ENCODE results near the gene DST. TPM values are rescaled to one million over a fixed set of nuclear protein-coding genes. Genes with fewer than 3 reads are reported as not detected.

Gene DST
- total RNA-seq, 1 experiment from 2014 or later: 91.9 TPM

DNA sequence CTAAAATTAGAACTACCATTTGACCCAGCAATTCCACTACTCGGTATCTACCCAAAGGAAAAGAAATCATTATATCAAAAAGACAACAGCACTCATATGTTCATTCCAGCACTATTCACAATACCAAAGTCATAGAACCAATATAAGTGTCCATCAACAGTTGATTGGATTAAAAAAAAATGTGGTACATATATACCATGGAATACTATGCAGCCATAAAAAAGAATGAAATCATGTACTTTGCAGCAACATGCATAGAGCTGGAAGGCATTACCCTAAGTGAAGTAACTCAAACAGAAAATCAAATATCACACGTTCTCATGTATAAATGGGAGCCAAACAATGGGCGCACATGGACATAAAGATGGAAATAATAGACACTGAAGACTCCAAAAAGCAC lies 163.3 kb downstream of the DST start:
- no CpG with 5 or more reads among the region's 3 CpGs for WGBS (ENCODE audit: extremely low coverage, insufficient read length, low lambda C conversion rate)
- Histone ChIP-seq H4K8ac (replicated peaks; ENCODE audit: insufficient read length, low read depth, low read length) (no peak overlapping the region), H3K23me2 (ENCODE audit: insufficient read length, low read depth, low read length, poor library complexity, severe bottlenecking) (no peaks in the 10 kb centered on the region), H3K79me2 (ENCODE audit: insufficient read depth, low read length) (no peaks in the 10 kb centered on the region), H2AK5ac (ENCODE audit: insufficient read length, low read length) (no peak overlapping the region), H2BK120ac (ENCODE audit: low read depth, low read length, poor library complexity, severe bottlenecking) (no peak overlapping the region), H3K27ac (ENCODE audit: insufficient read length, low read depth, low read length) (no peak overlapping the region), H2BK15ac (ENCODE audit: low read depth, low read length) (no peak overlapping the region), H3K27me3 (ENCODE audit: insufficient read depth, low read length) (no peaks in the 10 kb centered on the region), H3K79me1 (ENCODE audit: insufficient read depth, low read depth, low read length, poor library complexity, severe bottlenecking) (no peaks in the 10 kb centered on the region), H2BK20ac (ENCODE audit: low read depth, low read length, poor library complexity, severe bottlenecking) (no peak overlapping the region), H3K4me1 (ENCODE audit: insufficient read depth, low read length) (no peaks in the 10 kb centered on the region), H3K9ac (ENCODE audit: extremely low read depth, insufficient read length, low read length) (no peak overlapping the region), H2BK5ac (ENCODE audit: insufficient read length, low read length) (no peak overlapping the region), H3K18ac (ENCODE audit: insufficient read length, low read depth, low read length) (no peak overlapping the region), H3K23ac (ENCODE audit: insufficient read length, low read depth, low read length) (no peak overlapping the region), H2AFZ (ENCODE audit: low read length) (no peak overlapping the region), H3K56ac (ENCODE audit: insufficient read length, low read depth, low read length) (no peak overlapping the region), H4K20me1 (ENCODE audit: control insufficient read depth, insufficient read depth, insufficient read length) (no peaks in the 10 kb centered on the region), H3K14ac (ENCODE audit: insufficient read depth, low read length) (no peak overlapping the region), H4K5ac (ENCODE audit: insufficient read length, low read depth, low read length) (no peak overlapping the region), H3K4ac (ENCODE audit: low read depth, low read length) (no peak overlapping the region), H3T11ph (ENCODE audit: low read length) (no peak overlapping the region), H2BK12ac (ENCODE audit: insufficient read length, low read depth, low read length) (no peak overlapping the region), H4K91ac (ENCODE audit: insufficient read length, low read depth, low read length) (no peak overlapping the region), H3K4me2 (ENCODE audit: insufficient read depth, insufficient read length, low read length) (no peak overlapping the region), H3K9me3 (ENCODE audit: control insufficient read depth, low read depth, low read length) (no peaks in the 10 kb centered on the region)
- TF ChIP-seq, protein P1, sequence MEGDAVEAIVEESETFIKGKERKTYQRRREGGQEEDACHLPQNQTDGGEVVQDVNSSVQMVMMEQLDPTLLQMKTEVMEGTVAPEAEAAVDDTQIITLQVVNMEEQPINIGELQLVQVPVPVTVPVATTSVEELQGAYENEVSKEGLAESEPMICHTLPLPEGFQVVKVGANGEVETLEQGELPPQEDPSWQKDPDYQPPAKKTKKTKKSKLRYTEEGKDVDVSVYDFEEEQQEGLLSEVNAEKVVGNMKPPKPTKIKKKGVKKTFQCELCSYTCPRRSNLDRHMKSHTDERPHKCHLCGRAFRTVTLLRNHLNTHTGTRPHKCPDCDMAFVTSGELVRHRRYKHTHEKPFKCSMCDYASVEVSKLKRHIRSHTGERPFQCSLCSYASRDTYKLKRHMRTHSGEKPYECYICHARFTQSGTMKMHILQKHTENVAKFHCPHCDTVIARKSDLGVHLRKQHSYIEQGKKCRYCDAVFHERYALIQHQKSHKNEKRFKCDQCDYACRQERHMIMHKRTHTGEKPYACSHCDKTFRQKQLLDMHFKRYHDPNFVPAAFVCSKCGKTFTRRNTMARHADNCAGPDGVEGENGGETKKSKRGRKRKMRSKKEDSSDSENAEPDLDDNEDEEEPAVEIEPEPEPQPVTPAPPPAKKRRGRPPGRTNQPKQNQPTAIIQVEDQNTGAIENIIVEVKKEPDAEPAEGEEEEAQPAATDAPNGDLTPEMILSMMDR (conservative IDR thresholded peaks at IDR 0.05): no peak
- Mint-ChIP-seq H3K27me3 (ENCODE audit: low read depth) (no peaks in the 10 kb centered on the region), H3K9me3 (peaks cover 0 to 6% of the 10 kb centered on the region in 2 experiments; a peak in 2 of 5 replicates), H3K4me1 (no peaks in the 10 kb centered on the region), H3K4me3 (no peak overlapping the region), H3K36me3 (ENCODE audit: insufficient read depth in 1 of 3, low read depth in 3 of 3) (peaks cover 40 to 71% (median 60%) of the 10 kb centered on the region in 3 experiments), H3K27ac (no peak overlapping the region)
- no peak for DNase-seq
